Coronary artery (tissue), 2 donors: ENCODE data around the gene PCDHB10.
"Not testable (repeated sequence)": the region's sequence is repeated elsewhere in the genome, so short reads cannot be mapped to it uniquely, and the experiment has no call there.

Source experiments
- DNase-seq: peaks from one replicate; pipeline ENCODE4 v3.0.0-alpha.2; 2017; ENCODE audit warnings: low spot score
- H3K27ac ChIP-seq, 2 donors: fragments of 200-600 bp; sonication (generic); one replicate each; pipeline ENCODE4 v1.5.1; 2016 to 2019
- H3K4me3 ChIP-seq: fragments of 200-600 bp; sonication (generic); 2 replicates; pipeline ENCODE4 v1.5.1; 2016; ENCODE audit warnings: mild to moderate bottlenecking, moderate library complexity
- TF ChIP-seq, protein P1 (sequence below): fragments of 200-600 bp; sonication (generic); IDR thresholded peaks from one replicate; pipeline ENCODE4 v1.5.1; 2019; ENCODE audit warnings: antibody characterized with exemption

PCDHB10 gene

DNA sequence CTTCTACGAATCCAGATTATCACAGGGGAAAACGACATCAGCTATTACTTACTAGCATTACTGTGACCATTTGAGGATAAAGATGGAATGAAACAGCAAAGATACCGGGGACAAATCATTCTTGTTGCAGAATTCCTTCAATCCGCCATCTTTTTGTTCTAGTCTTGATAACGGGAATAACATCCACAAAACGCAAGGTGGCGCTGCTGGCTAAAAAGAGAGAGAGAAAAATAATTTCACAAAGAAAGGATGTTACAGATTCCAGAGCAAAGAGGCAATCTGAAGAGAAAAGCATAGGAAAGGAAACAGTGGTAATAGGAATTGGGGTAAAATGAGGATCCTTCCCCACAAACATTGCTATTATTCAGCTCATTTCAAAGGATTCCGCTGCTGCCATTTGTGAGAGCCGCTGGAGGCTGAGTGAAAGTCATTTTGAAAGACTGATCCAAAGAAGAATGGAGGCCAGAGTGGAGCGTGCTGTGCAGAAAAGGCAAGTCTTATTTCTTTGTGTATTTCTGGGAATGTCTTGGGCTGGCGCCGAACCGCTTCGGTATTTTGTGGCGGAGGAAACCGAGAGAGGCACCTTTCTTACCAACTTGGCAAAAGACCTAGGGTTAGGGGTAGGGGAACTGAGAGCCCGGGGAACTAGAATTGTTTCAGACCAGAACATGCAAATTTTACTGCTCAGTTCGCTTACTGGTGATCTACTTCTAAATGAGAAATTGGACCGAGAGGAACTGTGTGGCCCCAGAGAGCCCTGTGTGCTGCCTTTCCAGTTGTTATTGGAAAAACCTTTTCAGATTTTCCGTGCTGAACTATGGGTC is 19.6 kb upstream of the PCDHB10 start, which contains the start of gene PCDHB7:
Gene PCDHB7 (plus strand): TSS at position 264 of the 824 bp plus-strand sequence. CDS start 192 bp downstream, at position 456.
- no peak within 1 kb of the TSS for H3K27ac ChIP-seq
- no peak for DNase-seq
- TF ChIP-seq, protein P1, sequence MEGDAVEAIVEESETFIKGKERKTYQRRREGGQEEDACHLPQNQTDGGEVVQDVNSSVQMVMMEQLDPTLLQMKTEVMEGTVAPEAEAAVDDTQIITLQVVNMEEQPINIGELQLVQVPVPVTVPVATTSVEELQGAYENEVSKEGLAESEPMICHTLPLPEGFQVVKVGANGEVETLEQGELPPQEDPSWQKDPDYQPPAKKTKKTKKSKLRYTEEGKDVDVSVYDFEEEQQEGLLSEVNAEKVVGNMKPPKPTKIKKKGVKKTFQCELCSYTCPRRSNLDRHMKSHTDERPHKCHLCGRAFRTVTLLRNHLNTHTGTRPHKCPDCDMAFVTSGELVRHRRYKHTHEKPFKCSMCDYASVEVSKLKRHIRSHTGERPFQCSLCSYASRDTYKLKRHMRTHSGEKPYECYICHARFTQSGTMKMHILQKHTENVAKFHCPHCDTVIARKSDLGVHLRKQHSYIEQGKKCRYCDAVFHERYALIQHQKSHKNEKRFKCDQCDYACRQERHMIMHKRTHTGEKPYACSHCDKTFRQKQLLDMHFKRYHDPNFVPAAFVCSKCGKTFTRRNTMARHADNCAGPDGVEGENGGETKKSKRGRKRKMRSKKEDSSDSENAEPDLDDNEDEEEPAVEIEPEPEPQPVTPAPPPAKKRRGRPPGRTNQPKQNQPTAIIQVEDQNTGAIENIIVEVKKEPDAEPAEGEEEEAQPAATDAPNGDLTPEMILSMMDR = no peak
- H3K4me3 ChIP-seq = peak within 1 kb of the TSS; percentile 48

DNA sequence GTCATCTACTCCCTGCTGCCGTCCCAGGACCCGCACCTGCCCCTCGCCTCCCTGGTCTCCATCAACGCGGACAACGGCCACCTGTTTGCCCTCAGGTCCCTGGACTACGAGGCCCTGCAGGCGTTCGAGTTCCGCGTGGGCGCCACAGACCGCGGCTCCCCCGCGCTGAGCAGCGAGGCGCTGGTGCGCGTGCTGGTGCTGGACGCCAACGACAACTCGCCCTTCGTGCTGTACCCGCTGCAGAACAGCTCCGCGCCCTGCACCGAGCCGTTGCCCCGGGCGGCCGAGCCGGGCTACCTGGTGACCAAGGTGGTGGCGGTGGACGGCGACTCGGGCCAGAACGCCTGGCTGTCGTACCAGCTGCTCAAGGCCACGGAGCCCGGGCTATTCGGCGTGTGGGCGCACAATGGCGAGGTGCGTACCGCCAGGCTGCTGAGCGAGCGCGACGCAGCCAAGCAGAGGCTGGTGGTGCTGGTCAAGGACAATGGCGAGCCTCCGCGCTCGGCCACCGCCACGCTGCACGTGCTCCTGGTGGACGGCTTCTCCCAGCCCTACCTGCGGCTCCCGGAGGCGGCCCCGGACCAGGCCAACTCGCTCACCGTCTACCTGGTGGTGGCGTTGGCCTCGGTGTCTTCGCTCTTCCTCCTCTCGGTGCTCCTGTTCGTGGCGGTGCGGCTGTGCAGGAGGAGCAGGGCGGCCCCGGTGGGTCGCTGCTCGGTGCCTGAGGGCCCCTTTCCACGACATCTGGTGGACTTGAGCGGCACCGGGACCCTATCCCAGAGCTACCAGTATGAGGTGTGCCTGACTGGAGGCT is 17.7 kb upstream of the PCDHB10 start:
- DNase-seq, H3K27ac ChIP-seq: not testable (repeated sequence)
- peak overlapping the region; percentile 41 for H3K4me3 ChIP-seq

DNA sequence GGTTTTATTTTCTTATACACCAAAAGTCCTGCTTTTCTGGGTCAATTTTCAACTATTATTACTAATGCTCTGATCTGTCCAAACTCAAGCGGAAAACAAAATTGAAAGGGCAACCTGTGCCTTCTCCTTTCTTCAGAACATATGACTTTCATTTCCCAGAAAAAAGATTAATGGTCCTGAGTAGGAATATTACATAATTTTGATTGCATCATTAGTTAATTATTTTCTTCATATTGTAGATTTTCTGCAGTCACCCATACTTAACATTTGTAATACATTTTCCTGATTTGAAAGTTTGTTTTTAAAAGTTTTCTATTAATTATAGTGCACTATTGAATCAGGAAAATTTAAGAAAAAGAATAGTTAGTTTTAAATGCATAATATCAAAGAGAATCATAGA is 16.2 kb upstream of the PCDHB10 start:
- DNase-seq = no peak
- TF ChIP-seq, protein P1 = no peak
- no peak overlapping the region for H3K4me3 ChIP-seq
- no peak overlapping the region for H3K27ac ChIP-seq

GRCh38 chr5:141177577-141178191 is 14.5 kb upstream of the PCDHB10 start, which contains the start of gene PCDHB8:
Gene PCDHB8 (plus strand): TSS chr5:141177790. CDS start chr5:141178035, 245 bp downstream.
- not testable (repeated sequence) for H3K27ac ChIP-seq, DNase-seq, H3K4me3 ChIP-seq

DNA sequence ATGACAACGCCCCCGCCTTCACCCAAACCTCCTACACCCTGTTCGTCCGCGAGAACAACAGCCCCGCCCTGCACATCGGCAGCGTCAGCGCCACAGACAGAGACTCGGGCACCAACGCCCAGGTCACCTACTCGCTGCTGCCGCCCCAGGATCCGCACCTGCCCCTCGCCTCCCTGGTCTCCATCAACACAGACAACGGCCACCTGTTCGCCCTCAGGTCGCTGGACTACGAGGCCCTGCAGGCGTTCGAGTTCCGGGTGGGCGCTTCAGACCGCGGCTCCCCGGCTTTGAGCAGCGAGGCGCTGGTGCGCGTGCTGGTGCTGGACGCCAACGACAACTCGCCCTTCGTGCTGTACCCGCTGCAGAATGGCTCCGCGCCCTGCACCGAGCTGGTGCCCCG is 12.8 kb upstream of the PCDHB10 start:
- DNase-seq, H3K4me3 ChIP-seq, H3K27ac ChIP-seq: not testable (repeated sequence)

DNA sequence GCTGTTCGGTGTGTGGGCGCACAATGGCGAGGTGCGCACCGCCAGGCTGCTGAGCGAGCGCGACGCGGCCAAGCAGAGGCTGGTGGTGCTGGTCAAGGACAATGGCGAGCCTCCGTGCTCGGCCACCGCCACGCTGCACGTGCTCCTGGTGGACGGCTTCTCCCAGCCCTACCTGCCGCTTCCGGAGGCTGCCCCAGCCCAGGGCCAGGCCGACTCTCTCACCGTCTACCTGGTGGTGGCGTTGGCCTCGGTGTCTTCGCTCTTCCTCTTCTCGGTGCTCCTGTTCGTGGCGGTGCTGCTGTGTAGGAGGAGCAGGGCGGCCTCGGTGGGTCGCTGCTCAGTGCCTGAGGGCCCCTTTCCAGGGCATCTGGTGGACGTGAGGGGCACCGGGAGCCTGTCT is 12.3 kb upstream of the PCDHB10 start:
- not testable (repeated sequence) for H3K4me3 ChIP-seq, DNase-seq, H3K27ac ChIP-seq

DNA sequence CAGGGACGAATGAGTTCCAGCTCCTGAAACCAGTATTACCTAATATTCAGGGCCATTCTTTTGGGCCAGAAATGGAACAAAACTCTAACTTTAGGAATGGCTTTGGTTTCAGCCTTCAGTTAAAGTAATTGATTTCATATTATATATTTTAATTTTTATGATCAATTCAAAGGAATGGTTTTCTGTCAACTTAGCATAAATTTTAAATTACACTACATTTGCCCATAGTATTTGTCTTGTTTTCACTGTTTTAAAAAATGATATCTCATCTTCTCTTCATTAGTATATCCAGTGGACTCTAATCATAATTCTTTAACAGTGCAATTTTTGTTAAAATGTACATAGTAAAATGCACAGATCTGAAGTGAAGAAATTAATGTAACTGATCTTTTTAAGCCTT is 11.8 kb upstream of the PCDHB10 start:
- DNase-seq = no peak
- no peak overlapping the region for H3K4me3 ChIP-seq
- no peak overlapping the region for H3K27ac ChIP-seq
- TF ChIP-seq, protein P1 = no peak

DNA sequence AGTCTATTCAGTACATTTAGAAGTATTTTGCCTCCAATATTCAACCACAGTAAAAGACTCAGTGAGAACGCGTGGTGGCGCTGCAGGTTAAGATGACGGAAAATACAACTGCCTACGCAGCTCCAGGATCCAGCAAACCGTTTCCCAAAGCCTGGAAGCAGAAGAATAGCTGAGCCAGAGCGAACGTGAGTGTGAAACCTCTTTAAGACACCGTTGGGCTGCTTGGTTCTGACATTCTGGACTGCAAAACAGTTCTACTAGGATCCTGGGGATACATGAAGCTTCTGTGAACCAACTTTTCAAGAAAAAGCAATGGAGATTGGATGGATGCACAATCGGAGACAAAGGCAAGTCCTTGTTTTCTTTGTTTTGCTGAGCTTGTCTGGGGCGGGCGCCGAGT is 9.9 kb upstream of the PCDHB10 start, which contains the start of gene PCDHB16:
Gene PCDHB16 (plus strand): TSS at position 140 of the 400 bp plus-strand sequence. CDS start 173 bp downstream, at position 313.
- TF ChIP-seq, protein P1 = no peak
- DNase-seq = no peak
- peak within 1 kb of the TSS; percentile 39 to 46 for H3K27ac ChIP-seq
- H3K4me3 ChIP-seq = peak within 1 kb of the TSS; percentile 61

GRCh38 chr5:141184117-141184855 is 7.9 kb upstream of the PCDHB10 start:
- DNase-seq, H3K27ac ChIP-seq: not testable (repeated sequence)
- peak overlapping the region; percentile 40 for H3K4me3 ChIP-seq
